GM12864 (cell line): ENCODE measurements around the gene FXYD6.

ENCODE experiments used
- DNase-seq: peaks from one replicate; pipeline ENCODE4 v3.0.0-alpha.2; 2011; ENCODE audit warnings: low read depth
- H3K4me3 ChIP-seq: 2 replicates; pipeline ENCODE4 v1.5.1; 2011; ENCODE audit warnings: mild to moderate bottlenecking, low read depth, low read length, control low read depth
- CTCF ChIP-seq: IDR thresholded peaks from 2 replicates; pipeline ENCODE4 v1.5.1; 2011; ENCODE audit warnings: low read depth, mild to moderate bottlenecking, moderate library complexity, low read length, control low read depth, inconsistent platforms; ENCODE audit errors: missing control alignments

Gene FXYD6

GRCh38 chr11:117821431-117821830 is 55.0 kb downstream of the FXYD6 start:
- H3K4me3 ChIP-seq: no peak overlapping the region
- TF ChIP-seq CTCF: no peak
- no peak for DNase-seq

GRCh38 chr11:117820516-117820915 is 55.9 kb downstream of the FXYD6 start:
- no peak overlapping the region for H3K4me3 ChIP-seq
- no peak for DNase-seq
- TF ChIP-seq CTCF: no peak

- H3K4me3 ChIP-seq: no peak overlapping the region
- TF ChIP-seq CTCF: no peak
- DNase-seq: no peak
Observed at GRCh38 chr11:117820071-117820470, 56.4 kb downstream of the FXYD6 start.

GRCh38 chr11:117819096-117820040 is 57.1 kb downstream of the FXYD6 start:
- peak; percentile 25 for TF ChIP-seq CTCF
- no peak for DNase-seq
- no peak overlapping the region for H3K4me3 ChIP-seq

- TF ChIP-seq CTCF: no peak
- no peak overlapping the region for H3K4me3 ChIP-seq
- peak; percentile 53 for DNase-seq
Observed at GRCh38 chr11:117818041-117818873, 58.2 kb downstream of the FXYD6 start.

GRCh38 chr11:117817368-117818040 is 59.0 kb downstream of the FXYD6 start:
- peak overlapping the region; percentile 25 for H3K4me3 ChIP-seq
- DNase-seq: peak; percentile 59
- peak; percentile 100 for TF ChIP-seq CTCF
